ENCODE measurements around the gene STUM. TPM values are rescaled to one million over a fixed set of nuclear protein-coding genes. Genes with fewer than 3 reads are reported as not detected.

STUM gene
- total RNA-seq, 1 donor from 2014 or later = 6.4 TPM

GRCh38 chr1:226603022-226603857 is 54.7 kb downstream of the STUM start:
- no peak for TF ChIP-seq POLR2A (IDR thresholded peaks at IDR 0.05)
- no peak for TF ChIP-seq CTCF (IDR thresholded peaks at IDR 0.05)
- TF ChIP-seq POLR2AphosphoS5 (IDR thresholded peaks at IDR 0.05; ENCODE audit: insufficient read depth in 1 of 2, low read depth in 1 of 2) = no peak
- H3K27ac ChIP-seq = peak overlapping the region; percentile 90
- peak overlapping the region; percentile 19 to 23 for H3K4me3 ChIP-seq
- no peaks in the 10 kb centered on the region for H3K9me3 ChIP-seq
- H3K4me1 ChIP-seq = peaks cover 56% of the 10 kb centered on the region
- DNase-seq (ENCODE audit: extremely low spot score in 2 of 2) = no peak
- no peaks in the 10 kb centered on the region for H3K36me3 ChIP-seq
- intact Hi-C loops (cut with DNase I) = no loop called here
- no peaks in the 10 kb centered on the region for H3K27me3 ChIP-seq

- Histone ChIP-seq H3K27me3 (no peaks in the 10 kb centered on the region), H3K4me3 (no peak overlapping the region), H3K9me3 (no peaks in the 10 kb centered on the region), H3K27ac (peak overlapping the region; percentile 90), H3K36me3 (no peaks in the 10 kb centered on the region), H3K4me1 (peaks cover 56% of the 10 kb centered on the region)
- no peak for DNase-seq (ENCODE audit: extremely low spot score in 2 of 2)
- intact Hi-C loops (cut with DNase I) = no loop called here
- no peak for TF ChIP-seq POLR2A (IDR thresholded peaks at IDR 0.05)
Measured at GRCh38 chr1:226603858-226604559, 55.4 kb downstream of the STUM start.

GRCh38 chr1:226604560-226605317 is 56.2 kb downstream of the STUM start:
- intact Hi-C loops (cut with DNase I) = loop anchor here (5.0 kb wide), 1 partner anchor 57 kb away; the partner anchor contains the start of gene STUM
- peak overlapping the region; percentile 90 for H3K27ac ChIP-seq
- no peak overlapping the region for H3K4me3 ChIP-seq
- H3K27me3 ChIP-seq = no peaks in the 10 kb centered on the region
- no peaks in the 10 kb centered on the region for H3K36me3 ChIP-seq
- peaks cover 56% of the 10 kb centered on the region for H3K4me1 ChIP-seq
- TF ChIP-seq POLR2A (IDR thresholded peaks at IDR 0.05) = no peak
- no peak for TF ChIP-seq POLR2AphosphoS5 (IDR thresholded peaks at IDR 0.05; ENCODE audit: insufficient read depth in 1 of 2, low read depth in 1 of 2)
- TF ChIP-seq CTCF (IDR thresholded peaks at IDR 0.05) = no peak
- DNase-seq (ENCODE audit: extremely low spot score in 2 of 2) = no peak
- H3K9me3 ChIP-seq = no peaks in the 10 kb centered on the region

- H3K27ac ChIP-seq = peak overlapping the region; percentile 90
- intact Hi-C loops (cut with DNase I) = loop anchor here (5.0 kb wide), 1 partner anchor 58 kb away; the partner anchor contains the start of gene STUM
Measured at GRCh38 chr1:226605318-226605950, 56.9 kb downstream of the STUM start.

More at GRCh38 chr1:226605318-226605950, 56.9 kb downstream of the STUM start:
- H3K4me1 ChIP-seq = peaks cover 56% of the 10 kb centered on the region
- TF ChIP-seq POLR2AphosphoS5 (IDR thresholded peaks at IDR 0.05; ENCODE audit: insufficient read depth in 1 of 2, low read depth in 1 of 2) (no peak), POLR2A (IDR thresholded peaks at IDR 0.05) (no peak), CTCF (IDR thresholded peaks at IDR 0.05) (no peak)
- H3K4me3 ChIP-seq = no peak overlapping the region
- DNase-seq (ENCODE audit: extremely low spot score in 2 of 2) = no peak
- H3K27me3 ChIP-seq = no peaks in the 10 kb centered on the region
- no peaks in the 10 kb centered on the region for H3K9me3 ChIP-seq
- no peaks in the 10 kb centered on the region for H3K36me3 ChIP-seq
